H54 (cell line): ENCODE data around the gene GPRIN1.

Source experiments
- DNase-seq: peaks from one replicate; pipeline ENCODE4 v3.0.0; 2011; ENCODE audit warnings: low spot score, mixed read lengths; ENCODE audit not compliant: insufficient read length
- FAIRE-seq: peaks from 3 replicates; lab custom pipeline; 2011; peaks lifted over from hg19 to GRCh38; lab: Jason Lieb, UNC
- POLR2A ChIP-seq: IDR thresholded peaks from 2 replicates; pipeline ENCODE4 v1.6.1; 2011; ENCODE audit warnings: low read depth, mild to moderate bottlenecking, low read length

The GPRIN1 gene

GRCh38 chr5:176632745-176633144 is 22.8 kb upstream of the GPRIN1 start:
- FAIRE-seq (no peak), DNase-seq (no peak)
- no peak for TF ChIP-seq POLR2A

- no peak for FAIRE-seq
- no peak for DNase-seq
These were observed 21.6 kb upstream of the GPRIN1 start for GRCh38 chr5:176631383-176632200.

GRCh38 chr5:176630681-176631222 is 20.8 kb upstream of the GPRIN1 start:
- no peak for DNase-seq
- no peak for TF ChIP-seq POLR2A
- FAIRE-seq, result no peak

More at GRCh38 chr5:176631383-176632200, 21.6 kb upstream of the GPRIN1 start:
- TF ChIP-seq POLR2A, result no peak

GRCh38 chr5:176629853-176630680 is 20.1 kb upstream of the GPRIN1 start, which contains the start of the genes EIF4E1B and SNCB:
TSS of gene EIF4E1B (plus strand) at chr5:176630675. CDS start at chr5:176642788, 12,113 bp downstream.
TSS of gene SNCB (minus strand) at chr5:176630534. CDS start at chr5:176629654, 880 bp downstream.
- no peak for FAIRE-seq
- TF ChIP-seq POLR2A, result no peak
- no peak for DNase-seq

GRCh38 chr5:176629317-176629852 is 19.4 kb upstream of the GPRIN1 start:
- no peak for TF ChIP-seq POLR2A
- FAIRE-seq (no peak), DNase-seq (no peak)

GRCh38 chr5:176628406-176629228 is 18.7 kb upstream of the GPRIN1 start:
- no peak for FAIRE-seq
- TF ChIP-seq POLR2A, result no peak
- DNase-seq, result no peak

GRCh38 chr5:176627582-176627981 is 17.6 kb upstream of the GPRIN1 start:
- DNase-seq, result no peak
- no peak for TF ChIP-seq POLR2A
- FAIRE-seq, result no peak

- DNase-seq (no peak), FAIRE-seq (no peak)
- TF ChIP-seq POLR2A, result no peak
These were observed 16.9 kb upstream of the GPRIN1 start for GRCh38 chr5:176626876-176627236.

GRCh38 chr5:176625966-176626875 is 16.3 kb upstream of the GPRIN1 start:
- FAIRE-seq (no peak), DNase-seq (no peak)
- TF ChIP-seq POLR2A, result no peak

- DNase-seq (no peak), FAIRE-seq (no peak)
- no peak for TF ChIP-seq POLR2A
These were observed 15.6 kb upstream of the GPRIN1 start for GRCh38 chr5:176625512-176625911.

GRCh38 chr5:176624938-176625337 is 15.0 kb upstream of the GPRIN1 start:
- DNase-seq (no peak), FAIRE-seq (no peak)
- TF ChIP-seq POLR2A, result no peak

GRCh38 chr5:176624142-176624541 is 14.2 kb upstream of the GPRIN1 start:
- FAIRE-seq (no peak), DNase-seq (no peak)
- no peak for TF ChIP-seq POLR2A

GRCh38 chr5:176621661-176622079 is 11.7 kb upstream of the GPRIN1 start:
- no peak for TF ChIP-seq POLR2A
- FAIRE-seq, result no peak
- no peak for DNase-seq
